GM13977 (cell line): ENCODE data around the gene CLINT1.

Experiments used
- DNase-seq: peaks from one replicate; pipeline ENCODE4 v3.0.0; 2012; ENCODE audit warnings: low spot score
- CTCF ChIP-seq: IDR thresholded peaks from 2 replicates; pipeline ENCODE4 v1.5.1; 2012; ENCODE audit warnings: mild to moderate bottlenecking, control low read depth; ENCODE audit not compliant: insufficient read depth; ENCODE audit errors: extremely low read depth, missing control alignments
- in situ Hi-C: fragments of 300-500 bp; cut with MboI; formaldehyde crosslinking; loops from one replicate; pipeline ENCODE4 v1.12.0; 2022; ENCODE audit warnings: low sequenced_read_pairs, low pct_unique_long_range_greater_than_20kb, mixed read lengths, inconsistent platforms; ENCODE audit not compliant: unreplicated experiment

Gene CLINT1

GRCh38 chr5:157820593-157821252 is 38.2 kb downstream of the CLINT1 start:
- DNase-seq: peak; percentile 18
- in situ Hi-C loops: loop anchor here (25.0 kb wide), 1 partner anchor 117 kb away; no protein-coding TSS in a partner anchor
- TF ChIP-seq CTCF: peak; percentile 51

DNA sequence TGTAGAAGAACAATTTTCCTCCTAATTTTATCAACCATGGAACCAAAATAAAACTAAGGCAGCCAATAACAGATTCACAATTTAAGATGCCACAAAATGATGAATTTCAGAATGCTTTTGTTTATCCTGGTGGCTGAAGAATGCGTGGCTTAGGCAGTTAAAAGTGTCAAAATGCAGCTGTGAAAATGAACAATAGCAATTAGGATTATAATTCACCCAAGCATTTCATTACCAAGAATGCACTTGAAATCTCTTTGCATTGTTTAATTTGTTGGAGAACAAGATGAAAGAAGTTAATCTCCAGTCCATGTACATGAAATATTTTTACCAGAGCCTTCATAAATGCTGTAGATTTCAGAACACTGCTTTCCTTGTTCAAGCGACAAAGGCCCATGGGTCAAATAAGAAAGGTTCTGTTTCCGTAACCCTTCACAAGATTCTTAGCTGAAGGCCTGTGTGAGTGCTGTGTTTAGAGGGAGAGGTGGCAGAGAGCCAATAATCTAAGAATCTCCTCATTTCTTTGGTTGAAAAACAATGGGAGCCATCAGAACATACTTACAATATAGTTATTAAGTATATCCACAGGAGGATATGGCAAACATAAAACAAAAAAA is 39.3 kb downstream of the CLINT1 start:
- TF ChIP-seq CTCF: no peak
- in situ Hi-C loops: loop anchor here (25.0 kb wide), 1 partner anchor 118 kb away; no protein-coding TSS in a partner anchor
- DNase-seq: no peak

GRCh38 chr5:157818368-157818767 is 40.6 kb downstream of the CLINT1 start:
- no peak for DNase-seq
- in situ Hi-C loops: loop anchor here (25.0 kb wide), 1 partner anchor 119 kb away; no protein-coding TSS in a partner anchor
- no peak for TF ChIP-seq CTCF

GRCh38 chr5:157817928-157818327 is 41.0 kb downstream of the CLINT1 start:
- DNase-seq: no peak
- in situ Hi-C loops: loop anchor here (25.0 kb wide), 1 partner anchor 119 kb away; no protein-coding TSS in a partner anchor
- no peak for TF ChIP-seq CTCF

DNA sequence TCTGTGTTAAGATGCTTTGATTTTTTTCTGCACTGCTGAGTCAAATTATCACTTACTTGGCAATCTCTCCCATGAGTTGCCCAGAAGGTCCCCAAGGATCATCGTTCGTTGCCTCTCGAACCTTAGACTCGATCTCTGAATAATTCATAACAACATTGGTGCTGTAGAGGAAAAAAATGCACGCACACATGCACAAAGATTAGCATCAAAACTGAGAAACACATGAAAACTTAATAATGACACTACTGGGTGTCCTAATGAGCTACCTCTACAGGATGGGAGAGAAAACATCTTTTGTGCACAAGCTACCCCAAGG is 41.6 kb downstream of the CLINT1 start:
- no peak for DNase-seq
- no peak for TF ChIP-seq CTCF

GRCh38 chr5:157816682-157817386 is 42.1 kb downstream of the CLINT1 start:
- peak; percentile 34 for TF ChIP-seq CTCF
- in situ Hi-C loops: loop anchor here (25.0 kb wide), 1 partner anchor 120 kb away; no protein-coding TSS in a partner anchor
- DNase-seq: no peak

More for the DNA sequence above, 41.6 kb downstream of the CLINT1 start:
- in situ Hi-C loops: loop anchor here (25.0 kb wide), 1 partner anchor 120 kb away; no protein-coding TSS in a partner anchor
